ENCODE data around the gene ATP5IF1. TPM values are rescaled to one million over a fixed set of nuclear protein-coding genes. Genes with fewer than 3 reads are reported as not detected.

ATP5IF1 gene
- total and polyA plus RNA-seq, 2 of the 8 experiments (the other 6 are each of a cell fraction or from before 2014, with no cell fraction given), result 198 to 242 TPM

GRCh38 chr1:28193701-28194161 is 42.2 kb upstream of the ATP5IF1 start (continued):
- no peak for TF ChIP-seq NRF1 (IDR thresholded peaks at IDR 0.05; ENCODE audit: low read depth, low read length)
- TF ChIP-seq KDM1A (IDR thresholded peaks at IDR 0.05; ENCODE audit: borderline replicate concordance, low read length), result no peak
- no peak for TF ChIP-seq ATF3 (IDR thresholded peaks at IDR 0.05; ENCODE audit: insufficient read depth, low read depth, low read length)
- peak in 1 of 2 experiments; percentile 46; a peak in 1 of 3 replicates for TF ChIP-seq POLR2A (IDR thresholded peaks at IDR 0.05; ENCODE audit: control extremely low read depth in 1 of 2, low read depth in 2 of 2, low read length in 2 of 2)
- no peak for TF ChIP-seq CBX8 (IDR thresholded peaks at IDR 0.05; ENCODE audit: borderline replicate concordance, low read depth, low read length)
- no peak for TF ChIP-seq CTBP2 (IDR thresholded peaks at IDR 0.05; ENCODE audit: borderline replicate concordance, insufficient read depth, insufficient read length, low read length)
- TF ChIP-seq CHD2 (IDR thresholded peaks at IDR 0.05; ENCODE audit: low read length), result no peak
- TF ChIP-seq POLR2AphosphoS5 (IDR thresholded peaks at IDR 0.05; ENCODE audit: low read depth, low read length), result no peak

Data from H1 (cell line).